Smooth muscle cell of the pulmonary artery (primary cell): ENCODE data around the gene KCNG1. TPM values are rescaled to one million over a fixed set of nuclear protein-coding genes. Genes with fewer than 3 reads are reported as not detected.

Experiments used
- total RNA-seq: library from RNA; depleted of rRNA; stranded (reverse); fragments of >200 nt; gene quantifications from 2 replicates; pipeline ENCODE4 v1.2.3, GENCODE V29; 2014

KCNG1 gene
- total RNA-seq = 3.2 and 18.6 TPM in 2 replicates

GRCh38 chr20:51022803-51023616 is at the start of gene KCNG1:
Gene KCNG1, minus strand, starts transcription at chr20:51023107. Its CDS starts 12,769 bp downstream, at chr20:51010338.

GRCh38 chr20:50958615-50959542 is 64.0 kb downstream of the KCNG1 start, which contains the start of gene MOCS3:
Gene MOCS3, plus strand, starts transcription at chr20:50958818. Its CDS starts 25 bp downstream, at chr20:50958843.

GRCh38 chr20:50957798-50958614 is 64.9 kb downstream of the KCNG1 start, which contains the start of gene DPM1:
Gene DPM1, minus strand, starts transcription at chr20:50958532. Its CDS starts 9 bp downstream, at chr20:50958523.

Other genes starting within 250 kb of the KCNG1 start
- 13.5 and 19.5 TPM in 2 replicates for gene BCAS4, start 228.0 kb downstream of the KCNG1 start, total RNA-seq
- 40.4 and 49.5 TPM in 2 replicates for gene ADNP, start 91.7 kb downstream of the KCNG1 start, total RNA-seq
- gene DPM1, start 64.6 kb downstream of the KCNG1 start, total RNA-seq = 39.4 and 43.4 TPM in 2 replicates
- 7.6 and 8.3 TPM in 2 replicates for gene MOCS3, start 64.3 kb downstream of the KCNG1 start, total RNA-seq